Ovary (tissue), 10 donors: ENCODE measurements around the gene DHX32. TPM values are rescaled to one million over a fixed set of nuclear protein-coding genes. Genes with fewer than 3 reads are reported as not detected.
"Not testable (repeated sequence)": the region's sequence is repeated elsewhere in the genome, so short reads cannot be mapped to it uniquely, and the experiment has no call there.

Source experiments
- DNase-seq, 5 donors: peaks; one replicate each; pipeline ENCODE4 v3.0.0-alpha.2; 2019 to 2020
- H3K27ac ChIP-seq, 2 donors: fragments of 200-600 bp; one replicate each; pipeline versions ENCODE4 v1.5.1 to v1.8.0; 2019 to 2022
- H3K27me3 ChIP-seq: fragments of 200-600 bp; one replicate; pipeline ENCODE4 v1.8.0; 2022
- H3K36me3 ChIP-seq: fragments of 200-600 bp; sonication (generic); one replicate; pipeline ENCODE4 v1.5.1; 2019
- H3K4me1 ChIP-seq: one replicate; pipeline ENCODE4 v1.8.1; 2013; ENCODE audit warnings: mild to moderate bottlenecking, moderate library complexity; ENCODE audit not compliant: insufficient read depth
- H3K4me3 ChIP-seq: fragments of 200-600 bp; sonication (generic); one replicate; pipeline ENCODE4 v1.5.1; 2017
- H3K9me3 ChIP-seq, 2 donors: fragments of 200-600 bp in 1 of 2; sonication (generic) in 1 of 2; one replicate each; pipeline versions ENCODE4 v1.5.1 to v1.8.1; 2013 to 2019; ENCODE audit warnings: mild to moderate bottlenecking in 1 of 2, moderate library complexity in 1 of 2
- EP300 ChIP-seq: sonication (generic); formaldehyde crosslinking; IDR thresholded peaks from one replicate; pipeline ENCODE4 v1.6.1; 2017; ENCODE audit warnings: antibody characterized with exemption
- POLR2A ChIP-seq: fragments of 450-650 bp; IDR thresholded peaks from one replicate; pipeline ENCODE4 v1.6.1; 2017; ENCODE audit warnings: antibody characterized with exemption, mild to moderate bottlenecking, moderate library complexity
- WGBS, 3 donors: extraction: QIAGEN DNeasy Blood & Tissue Kit in 1 of 3; methylation state at CpG; one replicate each; pipeline versions ENCODE4 v1.1.5 to v1.1.7; 2013 to 2017; 5-methylcytosine and 5-hydroxymethylcytosine counted together
- intact Hi-C, 4 donors: fragments of 100-400 bp; cut with DNase I; formaldehyde crosslinking; loops; one replicate each; pipeline versions ENCODE4 v1.11.0 to v1.15.1; 2022 to 2023
- long read RNA-seq, 3 donors: library from polyadenylated mRNA in 2 of 3; unstranded in 2 of 3; transcript quantifications; one replicate each; pipeline ENCODE4 v2.0.0 and lab custom pipeline, GENCODE V29; 2021 to 2026
- polyA plus RNA-seq, 2 donors: library from polyadenylated mRNA; stranded (reverse); fragments of 200-250 nt in 1 of 2; fragments of 350-450 nt in 1 of 2; fragmentation: Illumina TruSeq in 1 of 2; extraction: RNeasy Lipid Tissue Mini Kit (QIAGEN cat#74804) in 1 of 2; gene quantifications; one replicate each; pipeline ENCODE4 v1.2.3, GENCODE V29; 2013 to 2014
- total RNA-seq, 7 donors: library from RNA; depleted of rRNA in 2 of 7; stranded (reverse); fragments of >200 nt in 2 of 7; fragmentation: NEBNext Ultra II Directional in 3 of 7; extraction: Animal tissue kit (Norgen Biotek cat#: 25700) in 3 of 7; gene quantifications; one replicate each; pipeline versions ENCODE4 v1.1.0 to v1.2.4, GENCODE V29; 2016 to 2023
- TF ChIP-seq, protein P1 (sequence below), 3 donors: fragments of 450-650 bp in 2 of 3; fragments of 200-600 bp in 1 of 3; IDR thresholded peaks; one replicate each; pipeline versions ENCODE4 v1.5.1 to v1.8.0; 2016 to 2022; ENCODE audit warnings: antibody characterized with exemption in 3 of 3, mild to moderate bottlenecking in 1 of 3
- donor health status: DM: no; HTN: no; CAD: no; lungs with moderate emphysema.
- donor health status: DM: no; HTN: no; CAD: no.
- donor health status: Bipolar disorder and iron deficiency.
- donor health status: DM: yes; HTN: yes; CAD: no.
- donor health status: DM: no; HTN: no; CAD: no.
- donor health status: DM: yes; HTN: yes; CAD: no.

Gene DHX32, protein sequence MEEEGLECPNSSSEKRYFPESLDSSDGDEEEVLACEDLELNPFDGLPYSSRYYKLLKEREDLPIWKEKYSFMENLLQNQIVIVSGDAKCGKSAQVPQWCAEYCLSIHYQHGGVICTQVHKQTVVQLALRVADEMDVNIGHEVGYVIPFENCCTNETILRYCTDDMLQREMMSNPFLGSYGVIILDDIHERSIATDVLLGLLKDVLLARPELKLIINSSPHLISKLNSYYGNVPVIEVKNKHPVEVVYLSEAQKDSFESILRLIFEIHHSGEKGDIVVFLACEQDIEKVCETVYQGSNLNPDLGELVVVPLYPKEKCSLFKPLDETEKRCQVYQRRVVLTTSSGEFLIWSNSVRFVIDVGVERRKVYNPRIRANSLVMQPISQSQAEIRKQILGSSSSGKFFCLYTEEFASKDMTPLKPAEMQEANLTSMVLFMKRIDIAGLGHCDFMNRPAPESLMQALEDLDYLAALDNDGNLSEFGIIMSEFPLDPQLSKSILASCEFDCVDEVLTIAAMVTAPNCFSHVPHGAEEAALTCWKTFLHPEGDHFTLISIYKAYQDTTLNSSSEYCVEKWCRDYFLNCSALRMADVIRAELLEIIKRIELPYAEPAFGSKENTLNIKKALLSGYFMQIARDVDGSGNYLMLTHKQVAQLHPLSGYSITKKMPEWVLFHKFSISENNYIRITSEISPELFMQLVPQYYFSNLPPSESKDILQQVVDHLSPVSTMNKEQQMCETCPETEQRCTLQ
- total RNA-seq (10 to 100 TPM; 18.0 to 36.5 (median 34.1) TPM), polyA plus RNA-seq (10 to 100 TPM; 17.1 to 28.3 TPM)
- long read RNA-seq, donor 1, transcript DHX32-201 (11 exons, 3,070 nt) = major isoform, 10 of 32 reads
- long read RNA-seq, donor 1, partial matches to known transcripts = 12 of 32 reads
- long read RNA-seq, donor 1, other reads (novel, unspliced or antisense) = 10 of 32 reads
- long read RNA-seq, donor 2, partial matches to known transcripts = 30 of 30 reads
- long read RNA-seq, donor 2, other reads (novel, unspliced or antisense) = 0 of 30 reads
- long read RNA-seq, donor 3, transcript DHX32-201 (11 exons, 3,070 nt) = major isoform, 10 of 73 reads
- long read RNA-seq, donor 3, partial matches to known transcripts = 4 of 73 reads
- long read RNA-seq, donor 3, other reads (novel, unspliced or antisense) = 59 of 73 reads

DNA sequence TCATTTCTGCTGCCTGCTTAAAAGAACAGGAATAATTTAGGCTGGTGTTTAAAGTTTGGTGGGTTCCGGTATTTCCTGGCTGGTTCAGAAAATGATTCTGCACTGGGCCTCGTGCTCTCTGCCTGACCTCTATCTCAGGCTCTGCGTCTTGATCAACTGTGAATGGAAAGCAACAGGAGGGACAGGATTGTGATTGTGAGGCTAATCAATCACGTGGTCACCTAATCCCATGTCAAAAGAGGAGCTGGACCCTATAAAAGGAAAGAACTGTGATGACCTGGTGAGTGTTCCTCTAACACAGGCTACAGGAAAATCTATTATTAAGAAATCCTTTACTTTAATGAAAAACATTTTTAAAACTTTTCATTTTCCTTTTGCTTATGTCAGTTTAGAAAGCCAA lies at the start of gene DHX32:
Gene DHX32, minus strand, starts transcription at position 101 of the 400 bp plus-strand sequence. CDS start 468 bp downstream, outside the sequence.
- 9 to 29% (median 13%) methylated on average over 4 of the region's 4 CpGs for WGBS, 3 donors
- DNase-seq = no peak
- Histone ChIP-seq H3K4me3 (no peak within 1 kb of the TSS), H3K27ac (peak within 1 kb of the TSS in 1 of 2 donors; percentile 57), H3K36me3 (no peaks in the 10 kb centered on the region), H3K4me1 (peaks cover 5% of the 10 kb centered on the region), H3K27me3 (no peaks in the 10 kb centered on the region), H3K9me3 (no peaks in the 10 kb centered on the region)
- no peak for TF ChIP-seq EP300
- TF ChIP-seq POLR2A = no peak
- TF ChIP-seq, protein P1, sequence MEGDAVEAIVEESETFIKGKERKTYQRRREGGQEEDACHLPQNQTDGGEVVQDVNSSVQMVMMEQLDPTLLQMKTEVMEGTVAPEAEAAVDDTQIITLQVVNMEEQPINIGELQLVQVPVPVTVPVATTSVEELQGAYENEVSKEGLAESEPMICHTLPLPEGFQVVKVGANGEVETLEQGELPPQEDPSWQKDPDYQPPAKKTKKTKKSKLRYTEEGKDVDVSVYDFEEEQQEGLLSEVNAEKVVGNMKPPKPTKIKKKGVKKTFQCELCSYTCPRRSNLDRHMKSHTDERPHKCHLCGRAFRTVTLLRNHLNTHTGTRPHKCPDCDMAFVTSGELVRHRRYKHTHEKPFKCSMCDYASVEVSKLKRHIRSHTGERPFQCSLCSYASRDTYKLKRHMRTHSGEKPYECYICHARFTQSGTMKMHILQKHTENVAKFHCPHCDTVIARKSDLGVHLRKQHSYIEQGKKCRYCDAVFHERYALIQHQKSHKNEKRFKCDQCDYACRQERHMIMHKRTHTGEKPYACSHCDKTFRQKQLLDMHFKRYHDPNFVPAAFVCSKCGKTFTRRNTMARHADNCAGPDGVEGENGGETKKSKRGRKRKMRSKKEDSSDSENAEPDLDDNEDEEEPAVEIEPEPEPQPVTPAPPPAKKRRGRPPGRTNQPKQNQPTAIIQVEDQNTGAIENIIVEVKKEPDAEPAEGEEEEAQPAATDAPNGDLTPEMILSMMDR (IDR thresholded peaks at IDR 0.05) = no peak
- intact Hi-C loops = no loop called here

DNA sequence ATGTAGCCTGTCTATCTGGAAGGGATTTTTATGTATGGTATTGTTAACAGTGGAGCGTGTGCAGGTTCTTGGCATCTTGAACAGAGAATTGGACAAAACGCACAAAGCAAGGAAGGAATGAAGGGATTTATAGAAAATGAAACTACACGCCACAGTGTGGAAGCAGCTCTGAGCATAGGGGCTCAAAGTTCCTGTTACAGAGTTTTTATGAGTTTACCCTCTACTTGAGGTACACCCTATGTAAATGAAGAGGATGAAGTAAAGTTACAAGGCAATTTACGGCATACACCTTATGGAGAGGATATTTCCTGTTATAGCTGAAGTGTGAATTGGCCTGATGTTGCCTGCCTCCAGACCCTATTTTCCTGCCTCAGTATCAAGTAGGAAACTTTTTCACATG lies 48.5 kb upstream of the DHX32 start:
- TF ChIP-seq, protein P1 (IDR thresholded peaks at IDR 0.05) = no peak
- TF ChIP-seq EP300 = no peak
- TF ChIP-seq POLR2A = no peak
- no peak for DNase-seq
- Histone ChIP-seq H3K9me3 (no peaks in the 10 kb centered on the region), H3K4me3 (no peak overlapping the region), H3K4me1 (no peaks in the 10 kb centered on the region), H3K27ac (no peak overlapping the region), H3K27me3 (no peaks in the 10 kb centered on the region), H3K36me3 (no peaks in the 10 kb centered on the region)
- WGBS, 3 donors = 91 to 95% (median 94%) methylated on average over 4 of the region's 4 CpGs
- intact Hi-C loops = no loop called here

DNA sequence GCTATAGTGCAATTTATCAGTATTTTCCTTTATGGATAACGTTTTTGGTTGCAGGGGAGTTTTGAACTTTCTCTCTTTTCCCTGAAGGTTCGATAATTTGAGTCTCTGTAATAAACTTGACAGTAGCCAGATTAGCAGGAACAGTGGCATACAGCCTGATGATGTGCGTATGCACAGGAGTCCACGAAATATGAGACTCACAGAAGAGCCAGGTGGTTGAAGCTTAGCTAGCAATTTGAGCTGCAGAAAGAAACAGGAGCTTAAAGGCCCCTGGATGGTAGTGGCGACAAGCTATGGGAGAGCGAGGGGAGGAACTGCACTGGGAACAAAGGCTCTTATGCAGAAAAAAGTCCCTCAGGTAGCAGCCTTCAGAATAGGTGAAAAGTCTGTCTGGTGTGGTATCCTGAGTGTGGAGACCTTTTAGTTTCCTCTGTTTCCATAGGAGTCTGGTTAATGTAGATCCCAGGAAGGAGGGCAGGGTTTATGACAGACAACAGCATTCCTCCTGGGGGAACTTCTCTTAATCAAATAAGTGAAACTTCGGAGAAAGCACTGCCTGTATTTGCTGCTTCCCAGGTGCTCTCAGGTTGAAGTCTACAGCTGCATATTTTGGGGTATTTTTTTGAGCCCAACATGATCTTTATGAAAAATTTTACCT lies 48.0 kb upstream of the DHX32 start:
- H3K4me1 ChIP-seq = no peaks in the 10 kb centered on the region
- no peak overlapping the region for H3K27ac ChIP-seq
- DNase-seq = no peak
- intact Hi-C loops = no loop called here
- H3K27me3 ChIP-seq = no peaks in the 10 kb centered on the region
- no peak overlapping the region for H3K4me3 ChIP-seq
- TF ChIP-seq, protein P1 (IDR thresholded peaks at IDR 0.05) = no peak
- TF ChIP-seq POLR2A (no peak), EP300 (no peak)
- no peaks in the 10 kb centered on the region for H3K36me3 ChIP-seq
- WGBS, 3 donors = 79 to 81% (median 80%) methylated on average over 7 of the region's 7 CpGs
- H3K9me3 ChIP-seq = no peaks in the 10 kb centered on the region

DNA sequence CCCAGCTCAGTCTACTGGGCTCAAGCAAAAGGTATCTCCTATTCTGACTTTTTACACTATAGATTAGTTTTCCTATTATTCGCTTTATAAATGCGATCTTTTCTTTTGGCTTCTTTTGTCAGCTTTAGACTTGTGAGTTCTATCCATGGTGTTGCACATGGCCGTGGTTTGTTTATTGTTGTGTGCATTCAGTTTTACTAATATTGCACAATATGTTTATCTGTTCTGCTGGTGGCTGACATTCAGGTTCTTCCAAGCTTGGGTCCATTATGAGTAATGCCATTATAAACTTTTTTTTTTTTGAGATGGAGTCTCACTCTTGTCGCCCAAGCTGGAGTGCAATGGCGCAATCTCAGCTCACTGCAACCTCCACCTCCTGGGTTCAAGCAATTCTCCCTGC lies 46.2 kb upstream of the DHX32 start:
- H3K27me3 ChIP-seq, H3K4me1 ChIP-seq, DNase-seq, intact Hi-C loops, H3K27ac ChIP-seq, H3K9me3 ChIP-seq, H3K36me3 ChIP-seq, H3K4me3 ChIP-seq: not testable (repeated sequence)
- WGBS, 3 donors = 77 to 87% (median 77%) methylated on average over 5 of the region's 5 CpGs
